Measurements from ENCODE around the gene ARSK. TPM values are rescaled to one million over a fixed set of nuclear protein-coding genes. Genes with fewer than 3 reads are reported as not detected.

Gene ARSK
- total and polyA plus RNA-seq, 2 donors: 9.5 to 10.4 TPM

DNA sequence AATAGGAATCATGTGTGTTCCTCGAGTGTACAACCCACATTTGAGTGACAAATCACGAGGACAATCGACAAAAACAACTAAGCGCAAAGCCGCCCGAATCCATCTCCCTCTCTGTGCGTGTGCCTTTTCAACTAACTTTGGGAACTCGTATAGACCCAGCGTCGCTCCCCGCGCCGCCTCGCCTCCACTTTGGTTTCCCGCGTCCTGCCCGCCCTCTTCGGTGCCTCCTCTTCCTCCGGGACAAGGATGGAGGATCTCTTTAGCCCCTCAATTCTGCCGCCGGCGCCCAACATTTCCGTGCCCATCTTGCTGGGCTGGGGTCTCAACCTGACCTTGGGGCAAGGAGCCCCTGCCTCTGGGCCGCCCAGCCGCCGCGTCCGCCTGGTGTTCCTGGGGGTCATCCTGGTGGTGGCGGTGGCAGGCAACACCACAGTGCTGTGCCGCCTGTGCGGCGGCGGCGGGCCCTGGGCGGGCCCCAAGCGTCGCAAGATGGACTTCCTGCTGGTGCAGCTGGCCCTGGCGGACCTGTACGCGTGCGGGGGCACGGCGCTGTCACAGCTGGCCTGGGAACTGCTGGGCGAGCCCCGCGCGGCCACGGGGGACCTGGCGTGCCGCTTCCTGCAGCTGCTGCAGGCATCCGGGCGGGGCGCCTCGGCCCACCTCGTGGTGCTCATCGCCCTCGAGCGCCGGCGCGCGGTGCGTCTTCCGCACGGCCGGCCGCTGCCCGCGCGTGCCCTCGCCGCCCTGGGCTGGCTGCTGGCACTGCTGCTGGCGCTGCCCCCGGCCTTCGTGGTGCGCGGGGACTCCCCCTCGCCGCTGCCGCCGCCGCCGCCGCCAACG lies 65.3 kb downstream of the ARSK start, which contains the start of gene GPR150:
GPR150 (plus strand) TSS at position 58 of the 840 bp plus-strand sequence; CDS start at position 247, 189 bp downstream.
- no peak for DNase-seq (ENCODE audit: extremely low spot score)
- peak within 1 kb of the TSS; percentile 49 for H3K4me3 ChIP-seq (ENCODE audit: low read depth, low read length)
- WGBS: under 1% methylated on average over 85 of the region's 85 CpGs
- no peaks in the 10 kb centered on the region for H3K36me3 ChIP-seq (ENCODE audit: insufficient read depth)
- no peak within 1 kb of the TSS for H3K27ac ChIP-seq (ENCODE audit: low read depth)
- H3K4me1 ChIP-seq (ENCODE audit: insufficient read depth): no peaks in the 10 kb centered on the region

DNA sequence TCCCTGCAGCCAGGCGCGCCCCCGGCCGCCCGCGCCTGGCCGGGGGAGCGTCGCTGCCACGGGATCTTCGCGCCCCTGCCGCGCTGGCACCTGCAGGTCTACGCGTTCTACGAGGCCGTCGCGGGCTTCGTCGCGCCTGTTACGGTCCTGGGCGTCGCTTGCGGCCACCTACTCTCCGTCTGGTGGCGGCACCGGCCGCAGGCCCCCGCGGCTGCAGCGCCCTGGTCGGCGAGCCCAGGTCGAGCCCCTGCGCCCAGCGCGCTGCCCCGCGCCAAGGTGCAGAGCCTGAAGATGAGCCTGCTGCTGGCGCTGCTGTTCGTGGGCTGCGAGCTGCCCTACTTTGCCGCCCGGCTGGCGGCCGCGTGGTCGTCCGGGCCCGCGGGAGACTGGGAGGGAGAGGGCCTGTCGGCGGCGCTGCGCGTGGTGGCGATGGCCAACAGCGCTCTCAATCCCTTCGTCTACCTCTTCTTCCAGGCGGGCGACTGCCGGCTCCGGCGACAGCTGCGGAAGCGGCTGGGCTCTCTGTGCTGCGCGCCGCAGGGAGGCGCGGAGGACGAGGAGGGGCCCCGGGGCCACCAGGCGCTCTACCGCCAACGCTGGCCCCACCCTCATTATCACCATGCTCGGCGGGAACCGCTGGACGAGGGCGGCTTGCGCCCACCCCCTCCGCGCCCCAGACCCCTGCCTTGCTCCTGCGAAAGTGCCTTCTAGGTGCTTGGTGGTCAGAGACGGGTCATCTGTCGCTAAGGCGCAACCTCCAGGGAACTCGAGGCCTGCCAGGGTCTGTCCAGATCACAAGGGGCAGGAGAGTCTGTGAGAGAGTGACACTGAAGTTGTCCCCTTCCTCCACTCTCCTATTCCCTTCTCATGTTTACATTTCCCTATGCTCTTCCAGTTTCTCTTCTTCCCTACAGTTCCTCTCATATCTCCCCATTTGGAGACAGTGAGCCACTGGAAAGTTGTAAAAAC lies 66.3 kb downstream of the ARSK start:
- peak overlapping the region; percentile 49 for H3K4me3 ChIP-seq (ENCODE audit: low read depth, low read length)
- no peak for DNase-seq (ENCODE audit: extremely low spot score)
- whole genome bisulfite sequencing: 2% methylated on average over 92 of the region's 92 CpGs
- no peak overlapping the region for H3K27ac ChIP-seq (ENCODE audit: low read depth)
- no peaks in the 10 kb centered on the region for H3K36me3 ChIP-seq (ENCODE audit: insufficient read depth)
- no peaks in the 10 kb centered on the region for H3K4me1 ChIP-seq (ENCODE audit: insufficient read depth)

DNA sequence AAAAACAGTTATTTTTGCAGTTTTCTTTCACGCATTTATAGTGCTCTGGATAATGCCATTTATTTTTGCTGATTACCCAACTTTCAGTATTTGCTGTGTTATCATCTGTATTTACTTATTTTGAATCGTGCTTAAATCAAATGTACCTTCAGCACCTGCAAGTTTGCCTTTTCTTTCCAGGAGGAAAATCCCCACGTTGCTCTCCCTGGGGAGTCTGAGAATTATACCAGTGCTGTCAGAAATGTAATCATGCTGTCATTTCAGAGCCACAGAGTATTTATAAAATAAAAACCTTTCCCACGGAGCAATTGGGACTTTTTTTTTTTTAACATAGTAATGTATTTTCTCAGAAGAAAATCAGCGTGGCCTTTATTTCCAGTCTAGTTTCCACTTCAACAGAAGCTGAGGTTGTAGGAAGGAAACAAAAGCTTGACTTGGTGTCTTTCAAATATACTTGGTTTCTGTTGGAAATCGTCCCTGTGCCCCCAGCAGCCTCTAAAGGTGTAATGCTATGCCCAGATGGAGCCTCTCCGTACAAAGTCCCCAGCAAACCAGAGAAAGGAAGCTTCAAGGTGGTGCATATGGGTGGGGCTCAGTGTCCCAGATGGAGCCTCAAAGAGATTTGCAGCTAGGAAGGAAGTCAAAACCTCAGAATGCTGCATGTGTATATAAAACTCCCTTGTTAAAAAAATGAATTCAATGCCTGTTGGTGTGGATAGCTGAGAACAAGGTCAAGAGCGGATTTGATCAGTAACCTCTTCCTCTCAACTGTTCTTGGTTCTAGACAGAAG lies 67.1 kb downstream of the ARSK start:
- 66% methylated on average over 8 of the region's 8 CpGs for WGBS
- Histone ChIP-seq H3K4me3 (ENCODE audit: low read depth, low read length) (no peak overlapping the region), H3K36me3 (ENCODE audit: insufficient read depth) (no peaks in the 10 kb centered on the region), H3K27ac (ENCODE audit: low read depth) (no peak overlapping the region), H3K4me1 (ENCODE audit: insufficient read depth) (no peaks in the 10 kb centered on the region)
- DNase-seq (ENCODE audit: extremely low spot score): no peak

DNA sequence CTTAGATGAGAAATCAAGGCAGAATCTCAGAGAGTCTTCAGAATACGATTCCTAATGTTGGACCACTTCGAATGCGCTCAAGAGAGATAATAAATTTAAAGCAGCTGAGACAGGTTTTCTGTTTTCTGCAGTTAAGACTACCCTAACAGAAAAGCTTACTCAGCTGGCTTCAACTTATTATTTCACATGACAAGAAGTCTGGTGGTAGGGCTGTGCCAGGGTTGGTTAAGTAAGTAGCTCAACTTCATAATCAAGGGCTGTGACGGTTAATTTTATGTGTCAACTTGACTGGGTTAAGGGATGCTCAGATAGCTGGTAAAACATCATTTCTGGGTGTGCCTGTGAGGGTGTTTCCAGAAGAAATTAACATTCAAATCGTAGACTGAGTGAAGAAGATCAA lies 68.8 kb downstream of the ARSK start:
- no peak for DNase-seq (ENCODE audit: extremely low spot score)
- H3K36me3 ChIP-seq (ENCODE audit: insufficient read depth): no peaks in the 10 kb centered on the region
- no peak overlapping the region for H3K27ac ChIP-seq (ENCODE audit: low read depth)
- no peaks in the 10 kb centered on the region for H3K4me1 ChIP-seq (ENCODE audit: insufficient read depth)
- no peak overlapping the region for H3K4me3 ChIP-seq (ENCODE audit: low read depth, low read length)
- 96% methylated on average over 5 of the region's 5 CpGs for WGBS

- Histone ChIP-seq H3K4me1 (ENCODE audit: insufficient read depth) (no peaks in the 10 kb centered on the region), H3K27ac (ENCODE audit: low read depth) (no peak overlapping the region), H3K36me3 (ENCODE audit: insufficient read depth) (no peaks in the 10 kb centered on the region), H3K4me3 (ENCODE audit: low read depth, low read length) (no peak overlapping the region)
- DNase-seq (ENCODE audit: extremely low spot score): no peak
- over 99% methylated on average over 2 of the region's 2 CpGs for WGBS
Observed at GRCh38 chr5:95624368-95624767, 69.5 kb downstream of the ARSK start.

DNA sequence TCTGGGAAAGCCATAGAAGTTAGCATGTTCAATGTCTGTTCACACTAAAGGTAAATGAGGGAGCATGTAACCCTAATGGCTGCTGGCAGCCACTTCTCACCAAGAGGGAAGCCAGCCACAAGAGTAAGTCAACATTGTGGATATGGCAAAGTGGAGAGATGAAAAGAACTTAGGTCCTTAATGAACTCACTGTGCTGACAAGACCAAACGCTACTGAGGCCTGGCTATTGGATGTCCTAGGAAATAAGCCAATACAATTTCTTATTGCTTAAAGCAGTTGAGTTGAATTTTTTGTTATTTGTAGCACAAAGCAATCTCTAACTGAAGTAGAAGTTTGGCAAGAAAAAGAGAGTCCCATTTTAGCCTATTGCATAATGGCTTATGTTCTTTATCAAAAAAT lies 71.8 kb downstream of the ARSK start:
- H3K4me1 ChIP-seq (ENCODE audit: insufficient read depth): no peaks in the 10 kb centered on the region
- no peak for DNase-seq (ENCODE audit: extremely low spot score)
- H3K36me3 ChIP-seq (ENCODE audit: insufficient read depth): no peaks in the 10 kb centered on the region
- no peak overlapping the region for H3K27ac ChIP-seq (ENCODE audit: low read depth)
- WGBS: 84% methylated on average over 1 of the region's 1 CpG
- H3K4me3 ChIP-seq (ENCODE audit: low read depth, low read length): no peak overlapping the region

- DNase-seq (ENCODE audit: extremely low spot score): no peak
- WGBS: 83% methylated on average over 4 of the region's 4 CpGs
- Histone ChIP-seq H3K4me3 (ENCODE audit: low read depth, low read length) (no peak overlapping the region), H3K4me1 (ENCODE audit: insufficient read depth) (no peaks in the 10 kb centered on the region), H3K36me3 (ENCODE audit: insufficient read depth) (no peaks in the 10 kb centered on the region), H3K27ac (ENCODE audit: low read depth) (no peak overlapping the region)
Observed at GRCh38 chr5:95627971-95628810, 73.3 kb downstream of the ARSK start.

DNA sequence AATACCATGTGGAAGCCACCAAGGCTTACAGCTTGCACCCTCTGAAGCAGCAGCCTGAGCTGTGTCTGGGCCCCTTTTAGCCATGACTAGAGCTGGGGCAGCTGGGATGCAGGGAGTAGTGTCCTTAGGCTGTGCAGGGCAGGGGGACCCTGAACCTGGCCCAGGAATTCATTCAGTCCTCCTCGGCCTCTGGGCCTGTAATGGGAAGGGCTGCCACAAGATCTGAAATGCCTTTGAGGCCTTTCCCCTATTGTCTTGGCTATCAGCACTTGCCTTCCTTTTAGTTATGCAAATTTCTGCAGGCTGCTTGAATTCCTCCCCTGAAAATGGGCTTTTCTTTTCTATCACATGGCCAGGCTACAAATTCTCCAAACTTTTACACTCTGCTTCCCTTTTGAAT lies 74.0 kb downstream of the ARSK start:
- Histone ChIP-seq H3K36me3 (ENCODE audit: insufficient read depth) (no peaks in the 10 kb centered on the region), H3K4me3 (ENCODE audit: low read depth, low read length) (no peak overlapping the region), H3K27ac (ENCODE audit: low read depth) (no peak overlapping the region), H3K4me1 (ENCODE audit: insufficient read depth) (no peaks in the 10 kb centered on the region)
- no peak for DNase-seq (ENCODE audit: extremely low spot score)
- WGBS: 74% methylated on average over 1 of the region's 1 CpG

GRCh38 chr5:95630394-95630917 lies 75.6 kb downstream of the ARSK start:
- WGBS: 96% methylated on average over 5 of the region's 5 CpGs
- Histone ChIP-seq H3K4me1 (ENCODE audit: insufficient read depth) (no peaks in the 10 kb centered on the region), H3K4me3 (ENCODE audit: low read depth, low read length) (no peak overlapping the region), H3K27ac (ENCODE audit: low read depth) (no peak overlapping the region), H3K36me3 (ENCODE audit: insufficient read depth) (no peaks in the 10 kb centered on the region)
- no peak for DNase-seq (ENCODE audit: extremely low spot score)

- DNase-seq (ENCODE audit: extremely low spot score): no peak
- no peaks in the 10 kb centered on the region for H3K4me1 ChIP-seq (ENCODE audit: insufficient read depth)
- H3K27ac ChIP-seq (ENCODE audit: low read depth): no peak overlapping the region
- 53% methylated on average over 2 of the region's 2 CpGs for WGBS
- no peaks in the 10 kb centered on the region for H3K36me3 ChIP-seq (ENCODE audit: insufficient read depth)
- H3K4me3 ChIP-seq (ENCODE audit: low read depth, low read length): no peak overlapping the region
Observed at GRCh38 chr5:95631255-95631958, 76.5 kb downstream of the ARSK start.

- Histone ChIP-seq H3K27ac (ENCODE audit: low read depth) (no peak overlapping the region), H3K4me3 (ENCODE audit: low read depth, low read length) (no peak overlapping the region), H3K4me1 (ENCODE audit: insufficient read depth) (no peaks in the 10 kb centered on the region), H3K36me3 (ENCODE audit: insufficient read depth) (no peaks in the 10 kb centered on the region)
- no peak for DNase-seq (ENCODE audit: extremely low spot score)
- 86% methylated on average over 4 of the region's 4 CpGs for WGBS
Observed at GRCh38 chr5:95631991-95632675, 77.2 kb downstream of the ARSK start.

Measured in urinary bladder (tissue), 4 donors.